ENCODE results near the gene LRRC4C.

The LRRC4C gene

DNA sequence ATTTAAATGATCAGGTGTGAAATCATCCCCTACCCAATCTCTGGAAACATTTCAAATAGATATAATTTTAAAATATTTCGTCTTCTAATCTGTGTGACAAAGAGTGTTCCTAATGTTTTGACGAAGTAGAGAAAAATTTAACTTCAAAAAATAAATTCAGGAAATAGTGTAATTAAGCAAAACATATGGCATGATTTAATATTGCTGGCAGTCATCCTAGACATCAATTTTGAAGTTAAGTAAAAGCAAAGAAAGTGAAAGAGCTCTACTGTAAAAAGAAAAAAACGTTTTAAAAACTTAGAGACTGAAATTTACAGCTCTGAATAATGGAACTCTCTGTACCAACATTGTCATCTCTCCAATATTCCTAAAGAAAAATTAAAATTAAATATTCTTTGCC lies 1062.3 kb downstream of the LRRC4C start:
- H3K27me3 ChIP-seq (ENCODE audit: insufficient read depth, low read length, poor library complexity), result no peaks in the 10 kb centered on the region
- no peak overlapping the region for H3K9ac ChIP-seq (ENCODE audit: low read depth, low read length)
- H3K4me2 ChIP-seq (ENCODE audit: insufficient read depth, low read length), result no peak overlapping the region
- TF ChIP-seq, protein P1, sequence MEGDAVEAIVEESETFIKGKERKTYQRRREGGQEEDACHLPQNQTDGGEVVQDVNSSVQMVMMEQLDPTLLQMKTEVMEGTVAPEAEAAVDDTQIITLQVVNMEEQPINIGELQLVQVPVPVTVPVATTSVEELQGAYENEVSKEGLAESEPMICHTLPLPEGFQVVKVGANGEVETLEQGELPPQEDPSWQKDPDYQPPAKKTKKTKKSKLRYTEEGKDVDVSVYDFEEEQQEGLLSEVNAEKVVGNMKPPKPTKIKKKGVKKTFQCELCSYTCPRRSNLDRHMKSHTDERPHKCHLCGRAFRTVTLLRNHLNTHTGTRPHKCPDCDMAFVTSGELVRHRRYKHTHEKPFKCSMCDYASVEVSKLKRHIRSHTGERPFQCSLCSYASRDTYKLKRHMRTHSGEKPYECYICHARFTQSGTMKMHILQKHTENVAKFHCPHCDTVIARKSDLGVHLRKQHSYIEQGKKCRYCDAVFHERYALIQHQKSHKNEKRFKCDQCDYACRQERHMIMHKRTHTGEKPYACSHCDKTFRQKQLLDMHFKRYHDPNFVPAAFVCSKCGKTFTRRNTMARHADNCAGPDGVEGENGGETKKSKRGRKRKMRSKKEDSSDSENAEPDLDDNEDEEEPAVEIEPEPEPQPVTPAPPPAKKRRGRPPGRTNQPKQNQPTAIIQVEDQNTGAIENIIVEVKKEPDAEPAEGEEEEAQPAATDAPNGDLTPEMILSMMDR (IDR thresholded peaks at IDR 0.05; ENCODE audit: borderline replicate concordance, extremely low read depth, low read length, poor library complexity, severe bottlenecking), result no peak
- TF ChIP-seq EZH2 (IDR thresholded peaks at IDR 0.05; ENCODE audit: borderline replicate concordance, low read depth, low read length, severe bottlenecking), result no peak
- ATAC-seq (ENCODE audit: insufficient read depth, low read depth), result no peak
- no peak for DNase-seq
- no peaks in the 10 kb centered on the region for H3K4me1 ChIP-seq (ENCODE audit: insufficient read depth, low read length)
- no peaks in the 10 kb centered on the region for H4K20me1 ChIP-seq (ENCODE audit: insufficient read depth, low read length)
- no peak overlapping the region for H3K27ac ChIP-seq (ENCODE audit: low read length)
- H3K4me3 ChIP-seq (ENCODE audit: low read depth in 1 of 2, low read length in 2 of 2), result no peak overlapping the region
- no peak overlapping the region for H2AFZ ChIP-seq (ENCODE audit: low read depth, low read length)
- no peaks in the 10 kb centered on the region for H3K36me3 ChIP-seq (ENCODE audit: insufficient read depth, low read length)
- no peaks in the 10 kb centered on the region for H3K79me2 ChIP-seq (ENCODE audit: insufficient read depth, low read length)
- no peaks in the 10 kb centered on the region for H3K9me3 ChIP-seq (ENCODE audit: insufficient read depth, low read length, severe bottlenecking)

GRCh38 chr11:40393511-40393910 lies 1065.9 kb downstream of the LRRC4C start:
- no peaks in the 10 kb centered on the region for H3K4me1 ChIP-seq (ENCODE audit: insufficient read depth, low read length)
- no peak overlapping the region for H3K9ac ChIP-seq (ENCODE audit: low read depth, low read length)
- ATAC-seq (ENCODE audit: insufficient read depth, low read depth), result no peak
- H3K4me2 ChIP-seq (ENCODE audit: insufficient read depth, low read length), result no peak overlapping the region
- H4K20me1 ChIP-seq (ENCODE audit: insufficient read depth, low read length), result no peaks in the 10 kb centered on the region
- no peaks in the 10 kb centered on the region for H3K36me3 ChIP-seq (ENCODE audit: insufficient read depth, low read length)
- no peaks in the 10 kb centered on the region for H3K27me3 ChIP-seq (ENCODE audit: insufficient read depth, low read length, poor library complexity)
- TF ChIP-seq, protein P1 (IDR thresholded peaks at IDR 0.05; ENCODE audit: borderline replicate concordance, extremely low read depth, low read length, poor library complexity, severe bottlenecking), result no peak
- no peak for TF ChIP-seq EZH2 (IDR thresholded peaks at IDR 0.05; ENCODE audit: borderline replicate concordance, low read depth, low read length, severe bottlenecking)
- H2AFZ ChIP-seq (ENCODE audit: low read depth, low read length), result no peak overlapping the region
- no peak overlapping the region for H3K4me3 ChIP-seq (ENCODE audit: low read depth in 1 of 2, low read length in 2 of 2)
- no peak overlapping the region for H3K27ac ChIP-seq (ENCODE audit: low read length)
- no peaks in the 10 kb centered on the region for H3K9me3 ChIP-seq (ENCODE audit: insufficient read depth, low read length, severe bottlenecking)
- DNase-seq, result no peak
- H3K79me2 ChIP-seq (ENCODE audit: insufficient read depth, low read length), result no peaks in the 10 kb centered on the region

- Histone ChIP-seq H3K27ac (ENCODE audit: low read length) (no peak overlapping the region), H2AFZ (ENCODE audit: low read depth, low read length) (no peak overlapping the region), H3K4me3 (ENCODE audit: low read depth in 1 of 2, low read length in 2 of 2) (no peak overlapping the region), H3K9me3 (ENCODE audit: insufficient read depth, low read length, severe bottlenecking) (no peaks in the 10 kb centered on the region), H4K20me1 (ENCODE audit: insufficient read depth, low read length) (no peaks in the 10 kb centered on the region), H3K27me3 (ENCODE audit: insufficient read depth, low read length, poor library complexity) (no peaks in the 10 kb centered on the region), H3K36me3 (ENCODE audit: insufficient read depth, low read length) (no peaks in the 10 kb centered on the region), H3K79me2 (ENCODE audit: insufficient read depth, low read length) (no peaks in the 10 kb centered on the region), H3K4me1 (ENCODE audit: insufficient read depth, low read length) (no peaks in the 10 kb centered on the region), H3K9ac (ENCODE audit: low read depth, low read length) (no peak overlapping the region), H3K4me2 (ENCODE audit: insufficient read depth, low read length) (no peak overlapping the region)
- DNase-seq (no peak), ATAC-seq (ENCODE audit: insufficient read depth, low read depth) (no peak)
- TF ChIP-seq EZH2 (IDR thresholded peaks at IDR 0.05; ENCODE audit: borderline replicate concordance, low read depth, low read length, severe bottlenecking), result no peak
- TF ChIP-seq, protein P1 (IDR thresholded peaks at IDR 0.05; ENCODE audit: borderline replicate concordance, extremely low read depth, low read length, poor library complexity, severe bottlenecking), result no peak
These were observed 1067.8 kb downstream of the LRRC4C start for GRCh38 chr11:40391679-40392078.
